GM10847 (cell line): ENCODE results near the gene CTNNBL1.

Experiments
- POLR2A ChIP-seq: IDR thresholded peaks from 2 replicates; pipeline ENCODE4 v1.6.1; 2011; ENCODE audit not compliant: insufficient read length; ENCODE audit errors: extremely low read depth

The CTNNBL1 gene, protein sequence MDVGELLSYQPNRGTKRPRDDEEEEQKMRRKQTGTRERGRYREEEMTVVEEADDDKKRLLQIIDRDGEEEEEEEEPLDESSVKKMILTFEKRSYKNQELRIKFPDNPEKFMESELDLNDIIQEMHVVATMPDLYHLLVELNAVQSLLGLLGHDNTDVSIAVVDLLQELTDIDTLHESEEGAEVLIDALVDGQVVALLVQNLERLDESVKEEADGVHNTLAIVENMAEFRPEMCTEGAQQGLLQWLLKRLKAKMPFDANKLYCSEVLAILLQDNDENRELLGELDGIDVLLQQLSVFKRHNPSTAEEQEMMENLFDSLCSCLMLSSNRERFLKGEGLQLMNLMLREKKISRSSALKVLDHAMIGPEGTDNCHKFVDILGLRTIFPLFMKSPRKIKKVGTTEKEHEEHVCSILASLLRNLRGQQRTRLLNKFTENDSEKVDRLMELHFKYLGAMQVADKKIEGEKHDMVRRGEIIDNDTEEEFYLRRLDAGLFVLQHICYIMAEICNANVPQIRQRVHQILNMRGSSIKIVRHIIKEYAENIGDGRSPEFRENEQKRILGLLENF

DNA sequence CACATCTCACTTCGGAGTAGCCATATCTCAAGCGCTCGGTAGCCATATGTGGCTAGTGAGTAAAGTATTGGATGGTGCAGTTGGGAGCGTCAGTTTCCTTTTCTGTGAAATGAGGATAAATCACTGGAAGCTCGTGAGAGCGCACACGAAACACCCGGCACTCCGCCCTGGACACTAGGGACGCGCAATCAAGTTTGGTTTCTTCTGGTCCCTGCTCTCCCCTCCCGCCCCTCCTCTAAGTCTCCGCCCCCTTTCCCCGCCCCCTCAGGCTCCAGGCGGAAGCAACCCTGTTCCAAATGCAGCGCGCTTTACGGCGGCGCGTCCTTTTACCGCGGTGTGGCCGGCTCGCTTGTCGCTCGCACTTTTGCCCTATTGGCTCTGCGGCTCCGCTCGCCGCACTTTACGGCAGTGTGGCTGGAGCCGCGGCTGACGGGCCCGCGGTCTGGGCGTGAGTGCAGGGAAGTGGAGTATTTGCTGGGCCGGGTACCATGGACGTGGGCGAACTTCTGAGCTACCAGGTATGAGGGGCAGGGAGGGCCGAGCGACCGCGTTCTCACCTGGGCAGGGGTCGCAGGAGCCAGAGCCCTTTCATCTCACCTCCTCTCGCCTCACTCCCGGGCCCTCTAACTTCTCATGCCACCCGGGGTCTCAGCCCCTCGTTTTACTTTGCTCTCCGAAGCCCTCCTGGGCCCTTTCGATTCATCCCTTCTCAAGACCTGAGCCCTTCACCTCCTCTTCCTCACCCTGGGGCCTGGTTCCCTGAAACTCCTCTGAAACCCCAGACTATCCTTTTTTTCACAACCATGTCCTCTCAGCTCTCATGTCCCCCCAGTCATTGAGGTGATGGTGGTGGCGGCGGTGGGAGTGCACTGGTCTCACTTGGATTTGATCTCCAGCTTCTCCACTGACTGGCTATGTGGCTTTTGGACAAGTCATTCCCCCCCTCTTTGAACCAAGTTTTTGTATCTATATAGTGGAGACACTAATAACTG, at the start of gene CTNNBL1:
TSS of gene CTNNBL1 (plus strand) at position 396 of the 992 bp plus-strand sequence. CDS start at position 489, 93 bp downstream.
- TF ChIP-seq POLR2A, result peak; percentile 61

DNA sequence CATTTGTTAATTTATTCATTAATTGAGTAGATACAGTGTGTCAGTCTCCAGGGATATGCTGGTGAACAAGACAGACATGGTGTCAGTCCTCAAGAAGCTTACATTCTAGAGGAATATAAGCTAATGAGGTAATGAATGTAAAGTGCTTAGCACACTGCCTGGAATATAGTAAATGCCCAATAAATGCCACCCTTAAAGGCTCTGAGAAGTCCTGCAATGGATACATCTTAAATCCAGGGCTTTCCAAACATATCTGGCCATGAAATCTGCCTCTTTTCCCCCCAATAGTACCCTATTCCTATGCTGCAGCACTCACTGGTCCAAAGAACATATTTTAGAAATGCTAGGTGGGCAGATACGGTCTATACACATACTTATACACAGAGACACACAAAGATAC, 49.2 kb upstream of the CTNNBL1 start:
- no peak for TF ChIP-seq POLR2A

DNA sequence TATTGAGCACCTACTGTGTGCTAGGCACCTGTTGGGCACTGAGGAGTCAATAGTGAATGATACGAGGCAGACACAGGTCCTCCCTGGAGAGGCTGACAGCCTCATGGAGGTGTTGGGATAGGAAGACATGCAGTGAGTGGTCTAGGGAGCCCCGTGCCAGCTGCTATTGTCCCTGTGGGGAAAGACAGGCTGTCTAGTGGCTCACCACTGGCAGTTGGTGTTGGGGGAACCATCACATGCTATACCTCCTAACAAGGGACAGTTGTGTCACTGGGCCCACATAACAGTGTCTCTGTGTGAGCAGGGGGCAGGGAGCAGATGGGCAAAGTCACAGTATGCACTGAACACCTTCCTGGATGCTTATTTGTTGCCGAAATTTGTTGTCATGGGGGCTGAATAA, 45.9 kb upstream of the CTNNBL1 start:
- TF ChIP-seq POLR2A, result no peak

DNA sequence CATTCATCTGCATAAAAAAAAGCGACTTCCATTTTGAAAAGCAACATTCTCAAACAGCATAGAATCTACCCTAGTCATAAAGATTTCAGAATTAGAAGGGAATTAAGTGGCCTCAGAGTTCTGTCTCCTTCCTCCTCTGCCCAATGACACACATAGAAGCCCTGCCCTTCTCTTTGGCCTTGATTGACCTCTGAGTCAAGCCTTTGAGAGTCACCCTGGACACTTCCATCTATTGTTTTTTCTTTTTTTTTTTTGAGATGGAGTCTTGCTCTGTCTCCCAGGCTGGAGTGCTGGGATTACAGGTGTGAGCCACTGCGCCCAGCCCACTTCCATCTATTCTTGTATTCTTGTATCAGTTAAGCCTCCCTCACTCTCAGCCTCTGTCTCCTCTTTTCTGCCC, 44.8 kb upstream of the CTNNBL1 start:
- no peak for TF ChIP-seq POLR2A

DNA sequence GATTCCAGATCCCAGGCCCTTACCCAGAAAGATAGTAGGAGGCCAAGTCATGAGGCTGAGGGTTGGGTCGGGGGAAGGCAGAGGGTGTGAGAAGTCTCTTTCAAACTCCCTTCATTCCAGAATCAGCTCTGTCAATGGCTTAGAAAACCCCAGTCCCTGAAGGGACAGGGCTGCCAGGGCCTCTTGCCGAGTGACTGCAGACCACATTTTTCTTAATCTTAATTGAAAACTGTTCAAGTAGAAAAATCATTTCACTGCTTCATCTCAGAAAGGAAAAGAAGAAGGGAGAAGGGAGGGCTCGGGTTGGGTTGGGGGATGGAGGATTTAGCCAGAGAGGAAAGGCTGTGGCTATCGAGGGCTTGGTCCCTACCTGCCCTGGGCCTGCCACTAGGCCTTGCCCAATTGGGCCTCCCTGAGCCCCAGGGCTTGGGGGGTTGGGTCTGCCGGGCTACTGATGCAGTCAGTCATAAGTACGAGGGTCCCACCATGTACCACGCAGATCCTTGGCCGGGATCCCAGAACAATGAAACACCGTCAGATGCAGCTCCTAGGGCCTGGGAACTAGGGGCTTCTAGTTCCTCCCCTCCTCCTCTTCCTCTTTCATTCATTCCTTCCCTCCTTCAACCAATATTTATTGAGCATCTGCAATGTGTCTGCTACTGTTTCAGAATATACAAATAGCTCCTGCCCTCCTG, 44.0 kb upstream of the CTNNBL1 start:
- no peak for TF ChIP-seq POLR2A

DNA sequence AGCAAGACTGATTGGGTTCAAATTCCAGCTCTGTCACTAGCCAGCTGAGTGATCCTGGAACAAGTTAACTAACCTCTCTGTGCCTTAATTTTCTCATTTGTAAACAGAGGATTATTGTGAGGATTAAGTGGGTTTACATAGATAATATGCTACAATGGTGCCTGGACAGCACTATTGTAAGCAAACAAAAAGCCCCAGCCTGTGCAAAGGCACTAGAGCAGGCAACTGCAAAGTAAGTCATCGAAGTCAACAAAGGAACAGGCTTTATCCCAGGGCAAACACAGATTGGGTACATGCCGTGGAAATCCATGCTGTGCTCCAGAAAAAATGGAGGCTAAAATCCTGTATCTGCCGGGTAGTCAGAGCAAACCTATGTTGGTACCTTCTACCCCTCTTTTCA, 43.2 kb upstream of the CTNNBL1 start:
- TF ChIP-seq POLR2A, result no peak

DNA sequence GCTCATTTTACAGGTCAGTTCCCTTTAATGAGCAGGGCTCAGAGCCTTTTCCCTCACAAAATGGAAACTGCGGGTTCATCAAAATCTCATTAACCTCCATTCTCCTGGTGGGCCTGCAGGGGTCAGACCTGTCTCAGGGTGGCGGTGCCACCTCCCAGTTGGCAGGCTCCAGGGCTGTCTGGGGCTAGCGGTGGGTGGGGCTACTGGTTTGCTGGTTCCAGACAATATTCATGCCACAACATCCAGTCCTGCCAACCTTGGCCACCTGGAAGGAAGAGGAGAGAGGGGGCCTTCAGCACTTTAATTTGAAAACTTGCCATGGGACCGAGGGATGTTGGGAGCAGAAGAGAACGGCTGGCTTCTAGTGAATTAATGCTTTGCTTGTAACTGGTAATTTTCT, 41.9 kb upstream of the CTNNBL1 start:
- TF ChIP-seq POLR2A, result no peak

DNA sequence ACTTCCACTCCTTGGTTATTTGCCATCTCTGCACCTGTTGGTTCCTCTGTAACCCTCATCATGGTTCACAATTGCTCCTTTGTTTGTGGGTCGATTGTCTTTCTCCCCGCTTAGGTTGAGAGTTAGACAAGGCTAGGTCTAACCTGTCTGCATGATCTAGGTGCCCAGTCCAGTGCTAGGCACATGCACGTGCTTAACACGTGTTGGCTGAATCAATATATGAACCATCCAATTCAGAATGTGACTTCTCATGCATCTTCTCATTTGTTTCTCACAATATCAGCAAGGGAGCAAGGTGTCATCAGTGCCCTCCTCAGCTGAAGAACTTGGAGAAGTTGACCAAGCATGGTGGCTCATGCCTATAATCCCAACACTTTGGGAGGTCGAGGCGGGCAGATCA, 36.9 kb upstream of the CTNNBL1 start:
- no peak for TF ChIP-seq POLR2A

DNA sequence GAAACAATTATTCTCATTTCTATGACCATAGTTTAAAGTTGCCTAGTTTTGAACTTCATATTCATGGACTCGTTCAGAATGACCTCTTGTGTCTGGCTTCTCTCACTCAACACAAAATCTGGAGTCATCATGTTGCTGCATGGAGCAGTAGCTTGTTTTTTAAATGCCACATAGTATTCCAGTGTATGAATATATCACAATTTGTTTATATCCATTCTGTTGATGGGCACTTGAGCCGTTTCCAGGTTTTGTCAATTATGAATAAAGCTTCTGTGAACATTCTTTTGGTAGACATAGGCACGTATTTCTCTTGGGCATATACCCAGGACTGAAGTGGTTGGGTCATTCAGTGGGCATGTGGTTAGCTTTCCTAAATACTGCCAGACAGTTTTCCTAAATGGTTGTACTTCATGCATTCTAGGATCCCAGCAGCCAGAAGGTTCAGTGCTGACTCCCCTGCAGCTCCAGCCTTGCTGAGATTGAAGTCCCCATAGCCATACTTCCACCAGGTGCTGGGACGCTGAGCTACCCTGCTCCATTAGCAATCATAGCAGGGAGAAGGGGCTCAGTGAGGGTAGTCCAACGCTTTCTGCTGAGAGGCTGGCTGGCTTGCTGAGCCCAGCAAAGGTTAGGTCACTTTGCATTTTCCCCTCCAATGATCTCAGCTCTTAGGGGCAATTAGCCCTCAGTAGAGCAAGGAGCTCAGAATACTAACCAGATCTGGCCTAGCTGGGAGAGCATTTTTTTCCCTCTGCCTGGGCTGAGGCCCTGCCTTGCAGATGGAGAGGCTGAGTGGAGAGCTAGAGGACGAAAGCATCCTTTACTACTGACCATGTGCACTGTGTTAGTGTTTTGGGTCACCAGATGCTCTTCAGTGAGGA, 35.7 kb upstream of the CTNNBL1 start:
- TF ChIP-seq POLR2A, result no peak

DNA sequence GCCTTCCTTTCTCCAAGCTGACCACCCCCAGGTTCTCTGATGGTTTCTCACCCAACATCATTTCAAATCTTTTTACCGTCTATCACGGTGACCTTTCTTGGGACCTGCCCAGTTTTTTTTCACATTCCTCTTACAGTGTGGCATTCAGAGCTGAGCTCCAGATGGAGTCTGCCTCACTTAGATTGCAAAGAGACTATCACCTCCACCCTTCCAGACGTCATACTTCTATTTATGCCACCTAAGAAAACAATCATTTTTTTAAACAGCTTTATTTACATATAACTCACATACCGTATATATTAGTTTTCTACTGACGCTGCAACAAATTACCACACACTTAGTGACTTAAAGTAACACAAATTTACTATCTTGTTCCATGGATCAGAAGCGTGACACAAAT, 32.3 kb upstream of the CTNNBL1 start:
- no peak for TF ChIP-seq POLR2A

DNA sequence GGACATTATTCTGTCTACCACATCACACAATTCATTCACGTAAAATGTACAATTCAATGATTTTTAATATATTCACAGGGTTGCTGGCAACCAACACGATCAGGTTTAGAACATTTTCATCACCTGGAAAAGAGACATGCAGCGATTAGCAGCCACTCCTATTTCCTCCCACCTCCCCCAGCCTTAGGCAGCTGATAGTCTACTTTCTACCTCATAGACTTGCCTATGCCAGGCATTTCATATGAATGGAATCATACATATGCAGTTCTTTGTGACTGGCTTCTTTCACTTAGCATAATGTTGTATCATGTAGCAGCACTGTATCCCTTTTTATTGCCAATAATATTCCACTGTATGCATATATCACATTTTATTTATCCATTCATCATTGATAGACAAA, 31.5 kb upstream of the CTNNBL1 start:
- TF ChIP-seq POLR2A, result no peak

DNA sequence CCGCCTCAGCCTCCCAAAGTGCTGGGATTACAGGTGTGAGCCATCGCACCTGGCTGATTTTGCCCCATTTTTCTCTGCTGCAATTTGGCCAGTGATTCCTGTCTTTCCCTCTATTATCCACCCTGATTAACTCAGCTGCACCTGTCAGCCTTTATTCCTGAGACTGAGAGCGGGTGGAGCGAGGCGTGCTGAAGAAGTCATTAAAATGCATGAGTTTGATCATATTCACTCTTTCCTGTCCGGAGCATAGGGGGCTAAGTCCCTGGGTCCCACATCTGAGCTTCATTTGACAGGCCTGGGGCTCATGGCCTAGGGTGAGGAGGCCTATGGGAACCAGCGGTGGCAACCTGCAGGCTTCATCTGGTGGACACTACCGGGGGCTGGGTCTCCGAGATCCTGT, 25.7 kb upstream of the CTNNBL1 start:
- no peak for TF ChIP-seq POLR2A

DNA sequence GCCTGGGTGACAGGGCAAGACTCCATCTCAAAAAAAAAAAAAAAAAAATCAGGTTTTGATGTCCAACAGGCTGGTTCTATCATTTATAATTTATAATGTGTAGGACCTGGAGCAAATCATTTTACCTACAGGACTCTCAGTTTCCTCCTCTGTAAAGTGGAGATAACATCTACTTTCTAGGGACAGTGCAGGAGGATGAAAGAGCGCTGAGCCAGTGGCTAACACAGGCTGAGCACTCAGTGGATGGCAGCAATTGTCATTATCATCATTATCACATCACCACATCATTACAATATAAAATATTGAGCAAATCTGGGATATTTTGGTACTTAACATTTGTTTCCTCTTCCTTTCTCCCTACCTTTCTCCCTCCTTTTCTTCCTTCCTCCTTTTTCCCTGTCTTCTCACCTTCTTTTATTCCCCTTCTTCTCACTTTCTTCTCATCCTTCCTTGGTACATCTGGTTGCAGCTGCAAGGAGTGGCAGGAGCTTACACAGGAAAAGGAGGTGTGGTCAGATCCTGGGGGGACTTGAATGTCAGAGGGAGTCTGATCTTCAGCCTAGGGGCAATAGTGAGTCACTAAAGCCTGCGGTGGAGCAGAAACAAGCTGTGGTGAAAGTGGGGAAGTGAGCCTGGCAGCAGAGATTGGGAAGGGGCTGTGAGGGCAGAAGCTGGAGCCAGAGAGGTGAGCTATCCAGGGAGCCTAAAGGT, 24.6 kb upstream of the CTNNBL1 start:
- no peak for TF ChIP-seq POLR2A

DNA sequence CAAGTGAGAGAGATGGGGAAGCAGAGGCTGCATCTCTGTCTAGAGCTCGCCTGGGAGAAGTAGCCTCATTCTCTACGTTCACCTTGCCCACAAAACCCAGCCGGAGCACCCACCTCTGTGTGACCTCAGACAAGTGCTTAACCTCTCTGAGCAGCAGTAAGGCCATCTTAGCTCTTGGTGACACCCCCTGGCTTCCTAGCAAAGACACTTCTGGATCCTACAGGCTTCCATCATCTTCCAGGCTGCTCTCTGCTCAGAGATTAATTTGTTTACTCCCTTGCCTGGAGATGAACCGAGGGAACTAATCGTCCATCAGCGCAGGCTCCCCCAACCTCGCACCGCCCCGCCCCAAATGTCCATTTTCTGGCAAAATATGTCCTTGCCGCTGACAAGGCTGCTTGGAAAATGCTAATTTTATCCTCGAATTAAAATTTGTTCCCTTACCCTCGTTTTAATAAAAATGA, 24.0 kb upstream of the CTNNBL1 start:
- TF ChIP-seq POLR2A, result no peak

DNA sequence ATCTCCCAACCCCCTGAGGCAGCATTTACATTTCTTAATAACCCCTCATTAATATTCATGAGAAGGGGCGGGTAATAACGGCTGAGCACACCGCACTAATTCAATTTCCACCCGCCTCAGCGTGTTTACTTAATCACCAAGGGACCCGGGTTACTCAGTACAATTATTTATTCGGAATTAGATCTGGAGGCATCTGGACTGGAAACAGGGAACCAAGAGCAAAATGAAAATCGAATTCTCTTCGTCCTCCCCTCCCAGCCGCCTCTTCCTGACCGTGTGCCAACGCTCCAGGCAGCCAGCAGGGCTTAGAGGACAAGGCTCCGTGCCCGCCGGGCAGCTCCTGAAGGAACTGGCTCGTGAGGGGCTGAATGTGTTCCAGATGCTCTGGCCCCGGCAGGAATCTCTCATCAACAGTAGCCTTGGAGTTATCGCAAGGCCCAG, 23.5 kb upstream of the CTNNBL1 start:
- no peak for TF ChIP-seq POLR2A
